Measurements from ENCODE around the gene SPATA13. TPM values are rescaled to one million over a fixed set of nuclear protein-coding genes. Genes with fewer than 3 reads are reported as not detected.

Gene SPATA13
- total and polyA plus RNA-seq, 10 of the 15 experiments (the other 5 are each of a cell fraction or from before 2014, with no cell fraction given), result 2.4 to 11.1 (median 10.2) TPM

DNA sequence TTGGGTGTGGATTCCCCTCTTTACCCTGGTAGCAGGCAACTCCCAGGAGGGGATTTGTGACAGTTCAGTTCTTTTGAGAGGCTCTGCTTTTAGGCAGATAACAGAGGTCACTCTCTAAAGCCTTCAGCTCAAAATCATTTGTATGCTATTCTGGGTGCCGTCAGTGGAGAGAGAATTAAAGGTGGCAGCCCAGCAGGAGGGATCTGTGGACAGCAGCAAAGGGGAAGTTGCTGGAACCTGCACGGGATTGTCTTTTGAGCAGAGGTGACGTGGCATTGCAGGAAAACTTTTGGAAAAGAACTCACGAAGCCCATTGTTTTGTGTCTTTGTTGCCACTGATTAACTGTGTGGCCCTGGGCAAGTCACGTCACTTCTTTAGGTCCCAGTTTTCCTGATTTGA lies 86.5 kb downstream of the SPATA13 start:
- POLR2A ChIA-PET, result no interaction called here
- H4K20me1 ChIP-seq (ENCODE audit: control insufficient read depth, insufficient read depth), result no peaks in the 10 kb centered on the region
- RAD21 ChIA-PET (ENCODE audit: unreplicated experiment), result no interaction called here
- no peak overlapping the region for H3K4me2 ChIP-seq (ENCODE audit: control insufficient read depth, insufficient read depth)
- BruUV-seq (replicated peaks), result no TSS peak
- no peak overlapping the region for H2AFZ ChIP-seq (ENCODE audit: control insufficient read depth, low read depth, low read length)
- no peaks in the 10 kb centered on the region for H3K36me3 ChIP-seq (ENCODE audit: control insufficient read depth in 2 of 2, insufficient read depth in 2 of 2, low read length in 1 of 2)
- no peak overlapping the region for H3K9ac ChIP-seq (ENCODE audit: control insufficient read depth, insufficient read depth, low read length)
- H3K27me3 ChIP-seq (replicated peaks in 1 of 2; ENCODE audit: control insufficient read depth in 2 of 2, insufficient read depth in 2 of 2, low read length in 1 of 2), result no peaks in the 10 kb centered on the region
- no peak overlapping the region for H3K27ac ChIP-seq (ENCODE audit: control insufficient read depth, insufficient read depth)
- in situ Hi-C loops (cut with MboI), result no loop called here
- H3K4me1 ChIP-seq (ENCODE audit: control insufficient read depth, insufficient read depth, low read length), result no peaks in the 10 kb centered on the region
- H3K9me3 ChIP-seq (replicated peaks; ENCODE audit: control insufficient read depth, insufficient read depth, low read length), result no peaks in the 10 kb centered on the region
- DNase-seq (ENCODE audit: low read depth, low spot score), result no peak
- TF ChIP-seq SUZ12 (IDR thresholded peaks at IDR 0.05; ENCODE audit: unreplicated experiment), result no peak
- TF ChIP-seq PRDM15 (CRISPR knock-in tag; IDR thresholded peaks at IDR 0.05), result no peak
- no peak for ATAC-seq
- SMC1A ChIA-PET (ENCODE audit: uncharacterized antibody, unreplicated experiment), result no interaction called here
- H3K4me3 ChIP-seq, result no peak overlapping the region
- no peak for FAIRE-seq
- 50% methylated on average over 5 of the region's 5 CpGs for WGBS (ENCODE audit: insufficient coverage, insufficient replicate concordance, low lambda C conversion rate, missing lambda C conversion rate)
- CTCF ChIA-PET, result interaction anchor here (0.7 kb wide), 2 partner anchors 16 to 18 kb away, joined by 3 read pairs; no protein-coding TSS in a partner anchor
- no peaks in the 10 kb centered on the region for H3K79me2 ChIP-seq (ENCODE audit: control insufficient read depth, insufficient read depth, low read length)
- intact Hi-C loops (cut with micrococcal nuclease; ENCODE audit: unreplicated experiment), result no loop called here

- no peak overlapping the region for H3K27ac ChIP-seq (ENCODE audit: control insufficient read depth, insufficient read depth)
- RAD21 ChIA-PET (ENCODE audit: unreplicated experiment), result no interaction called here
- no peaks in the 10 kb centered on the region for H3K9me3 ChIP-seq (replicated peaks; ENCODE audit: control insufficient read depth, insufficient read depth, low read length)
- FAIRE-seq (no peak), DNase-seq (ENCODE audit: low read depth, low spot score) (no peak), ATAC-seq (no peak)
- H4K20me1 ChIP-seq (ENCODE audit: control insufficient read depth, insufficient read depth), result no peaks in the 10 kb centered on the region
- POLR2A ChIA-PET, result no interaction called here
- H3K27me3 ChIP-seq (replicated peaks in 1 of 2; ENCODE audit: control insufficient read depth in 2 of 2, insufficient read depth in 2 of 2, low read length in 1 of 2), result no peaks in the 10 kb centered on the region
- H3K4me1 ChIP-seq (ENCODE audit: control insufficient read depth, insufficient read depth, low read length), result peaks cover 10% of the 10 kb centered on the region
- no peaks in the 10 kb centered on the region for H3K79me2 ChIP-seq (ENCODE audit: control insufficient read depth, insufficient read depth, low read length)
- SMC1A ChIA-PET (ENCODE audit: uncharacterized antibody, unreplicated experiment), result no interaction called here
- H3K9ac ChIP-seq (ENCODE audit: control insufficient read depth, insufficient read depth, low read length), result no peak overlapping the region
- no peak overlapping the region for H3K4me3 ChIP-seq
- CTCF ChIA-PET, result interaction anchor here (0.6 kb wide), 1 partner anchor 10 kb away, joined by 3 read pairs; no protein-coding TSS in a partner anchor
- no peak overlapping the region for H3K4me2 ChIP-seq (ENCODE audit: control insufficient read depth, insufficient read depth)
- in situ Hi-C loops (cut with MboI) (no loop called here), intact Hi-C loops (cut with micrococcal nuclease; ENCODE audit: unreplicated experiment) (no loop called here)
- H2AFZ ChIP-seq (ENCODE audit: control insufficient read depth, low read depth, low read length), result no peak overlapping the region
- BruUV-seq (replicated peaks), result no TSS peak
- 81% methylated on average over 9 of the region's 9 CpGs for WGBS (ENCODE audit: insufficient coverage, insufficient replicate concordance, low lambda C conversion rate, missing lambda C conversion rate)
- H3K36me3 ChIP-seq (ENCODE audit: control insufficient read depth in 2 of 2, insufficient read depth in 2 of 2, low read length in 1 of 2), result no peaks in the 10 kb centered on the region
- TF ChIP-seq ZNF384 (IDR thresholded peaks at IDR 0.05; ENCODE audit: borderline replicate concordance, low read depth, low read length), result no peak
- no peak for TF ChIP-seq GATAD2B (conservative IDR thresholded peaks at IDR 0.05; ENCODE audit: low read depth)
- TF ChIP-seq, protein P1, sequence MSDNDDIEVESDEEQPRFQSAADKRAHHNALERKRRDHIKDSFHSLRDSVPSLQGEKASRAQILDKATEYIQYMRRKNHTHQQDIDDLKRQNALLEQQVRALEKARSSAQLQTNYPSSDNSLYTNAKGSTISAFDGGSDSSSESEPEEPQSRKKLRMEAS (IDR thresholded peaks at IDR 0.05; ENCODE audit: low read depth, low read length), result no peak
- TF ChIP-seq RUNX3 (IDR thresholded peaks at IDR 0.05; ENCODE audit: low read length), result no peak
- TF ChIP-seq ZBTB40 (IDR thresholded peaks at IDR 0.05; ENCODE audit: borderline replicate concordance), result no peak
- TF ChIP-seq POU2F2 (IDR thresholded peaks at IDR 0.05; ENCODE audit: borderline replicate concordance, low read depth, low read length), result no peak
- no peak for TF ChIP-seq SREBF1 (IDR thresholded peaks at IDR 0.05; ENCODE audit: low read length)
Observed at GRCh38 chr13:24249624-24250023, 89.1 kb downstream of the SPATA13 start.

Data from GM12878 (cell line).